ENCODE data around the gene FGGY. TPM values are rescaled to one million over a fixed set of nuclear protein-coding genes. Genes with fewer than 3 reads are reported as not detected.

The FGGY gene
- total RNA-seq, 4 donors from 2014 or later: 24.9 to 35.9 (median 30.5) TPM

DNA sequence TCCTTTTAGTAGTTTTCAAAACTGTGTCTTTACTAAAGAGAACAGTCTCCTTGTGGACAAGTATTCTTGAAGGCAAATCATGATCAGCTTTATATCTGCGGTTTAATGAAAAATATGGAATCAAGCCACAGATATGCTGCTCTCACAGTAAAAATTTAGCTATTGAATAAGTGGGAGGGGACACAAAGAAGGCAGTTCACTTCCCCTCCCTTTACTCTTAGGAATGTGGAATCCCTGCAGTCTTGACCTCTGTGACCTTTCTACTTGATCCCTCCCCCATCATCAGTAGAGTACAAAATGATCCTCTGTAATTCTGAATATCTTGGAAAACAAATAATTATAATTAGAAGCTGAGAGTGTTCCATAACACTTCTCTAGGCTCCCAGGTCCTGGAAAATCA, 381.1 kb downstream of the FGGY start:
- no peaks in the 10 kb centered on the region for H3K9me3 ChIP-seq
- intact Hi-C loops (cut with DNase I; ENCODE audit: low total_unique reads): no loop called here
- in situ Hi-C loops (cut with MboI; ENCODE audit: low sequenced_read_pairs in 4 of 4): loop anchor here (25.0 kb wide), 2 partner anchors 166 to 241 kb away; no protein-coding TSS in a partner anchor
- DNase-seq (no peak), ATAC-seq (no peak)
- H3K4me1 ChIP-seq: peaks cover 17 to 48% of the 10 kb centered on the region in 2 donors
- H3K4me3 ChIP-seq: no peak overlapping the region
- no peaks in the 10 kb centered on the region for H3K36me3 ChIP-seq
- no peaks in the 10 kb centered on the region for H3K27me3 ChIP-seq
- peak overlapping the region; percentile 3 to 53 (median 16) for H3K27ac ChIP-seq
- no peak for TF ChIP-seq POLR2A (IDR thresholded peaks at IDR 0.05)
- TF ChIP-seq, protein P1, sequence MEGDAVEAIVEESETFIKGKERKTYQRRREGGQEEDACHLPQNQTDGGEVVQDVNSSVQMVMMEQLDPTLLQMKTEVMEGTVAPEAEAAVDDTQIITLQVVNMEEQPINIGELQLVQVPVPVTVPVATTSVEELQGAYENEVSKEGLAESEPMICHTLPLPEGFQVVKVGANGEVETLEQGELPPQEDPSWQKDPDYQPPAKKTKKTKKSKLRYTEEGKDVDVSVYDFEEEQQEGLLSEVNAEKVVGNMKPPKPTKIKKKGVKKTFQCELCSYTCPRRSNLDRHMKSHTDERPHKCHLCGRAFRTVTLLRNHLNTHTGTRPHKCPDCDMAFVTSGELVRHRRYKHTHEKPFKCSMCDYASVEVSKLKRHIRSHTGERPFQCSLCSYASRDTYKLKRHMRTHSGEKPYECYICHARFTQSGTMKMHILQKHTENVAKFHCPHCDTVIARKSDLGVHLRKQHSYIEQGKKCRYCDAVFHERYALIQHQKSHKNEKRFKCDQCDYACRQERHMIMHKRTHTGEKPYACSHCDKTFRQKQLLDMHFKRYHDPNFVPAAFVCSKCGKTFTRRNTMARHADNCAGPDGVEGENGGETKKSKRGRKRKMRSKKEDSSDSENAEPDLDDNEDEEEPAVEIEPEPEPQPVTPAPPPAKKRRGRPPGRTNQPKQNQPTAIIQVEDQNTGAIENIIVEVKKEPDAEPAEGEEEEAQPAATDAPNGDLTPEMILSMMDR (IDR thresholded peaks at IDR 0.05 in 4 of 5, conservative IDR thresholded peaks at IDR 0.05 in 1 of 5): no peak

DNA sequence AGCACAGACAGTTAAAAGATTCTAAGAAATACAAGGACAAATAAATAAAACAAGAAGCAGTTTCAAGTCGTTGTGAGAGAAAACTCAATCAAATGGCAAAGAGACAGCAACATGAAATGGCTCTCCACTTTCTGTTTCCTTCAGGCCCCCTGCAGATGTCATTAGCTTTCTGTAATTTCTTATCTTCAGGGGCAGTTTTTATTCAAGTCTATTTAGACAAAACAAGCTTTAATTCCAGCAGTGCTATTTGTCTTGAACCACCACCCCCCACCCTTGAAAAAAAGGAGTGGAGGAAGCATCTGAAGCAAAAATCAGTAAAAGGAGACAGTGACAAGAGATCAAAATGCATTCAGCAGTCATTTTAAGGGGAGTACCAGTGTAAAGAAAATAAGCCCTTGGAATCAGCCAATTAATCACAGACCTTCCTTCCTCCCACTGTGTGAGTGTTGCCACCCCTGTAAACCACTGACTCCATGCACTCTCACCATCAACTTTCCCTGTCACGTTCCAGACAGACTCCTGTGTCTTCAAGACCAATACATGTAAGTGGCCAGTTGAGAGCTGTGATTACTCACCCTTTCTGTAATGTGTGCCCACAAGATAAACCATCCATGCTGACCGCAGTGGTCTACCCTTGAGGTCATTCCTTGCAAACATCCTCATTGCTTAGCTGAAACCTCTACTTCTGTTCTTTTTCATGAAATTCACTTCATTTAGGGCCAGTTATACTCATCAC, 381.8 kb downstream of the FGGY start:
- intact Hi-C loops (cut with DNase I; ENCODE audit: low total_unique reads) (no loop called here), in situ Hi-C loops (cut with MboI; ENCODE audit: low sequenced_read_pairs in 4 of 4) (loop anchor here (25.0 kb wide), 2 partner anchors 166 to 241 kb away; no protein-coding TSS in a partner anchor)
- TF ChIP-seq POLR2A (IDR thresholded peaks at IDR 0.05): no peak
- TF ChIP-seq, protein P1 (IDR thresholded peaks at IDR 0.05 in 4 of 5, conservative IDR thresholded peaks at IDR 0.05 in 1 of 5): no peak
- Histone ChIP-seq H3K4me1 (peaks cover 23 to 49% of the 10 kb centered on the region in 2 donors), H3K9me3 (no peaks in the 10 kb centered on the region), H3K36me3 (no peaks in the 10 kb centered on the region), H3K27me3 (no peaks in the 10 kb centered on the region), H3K4me3 (no peak overlapping the region), H3K27ac (peak overlapping the region; percentile 3 to 53 (median 16))
- no peak for DNase-seq
- ATAC-seq: no peak

DNA sequence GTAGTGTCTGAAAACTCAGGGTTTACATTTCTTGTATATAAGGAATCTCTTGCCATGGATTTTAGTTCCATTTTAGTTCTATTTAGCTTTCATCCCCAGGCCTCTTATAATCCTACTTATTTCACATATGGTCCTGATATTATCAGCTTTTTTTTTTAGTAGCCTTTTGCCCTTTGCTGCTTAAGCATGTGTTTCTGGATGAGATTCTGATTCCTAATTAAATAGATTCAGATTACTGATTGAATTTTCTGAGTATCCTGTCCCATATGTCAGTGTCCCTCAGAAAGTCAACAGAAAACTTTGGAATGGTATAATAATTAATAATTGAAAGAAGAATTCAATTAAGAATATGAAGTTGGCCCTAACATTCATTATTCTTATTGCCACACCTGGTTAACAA, 383.1 kb downstream of the FGGY start:
- ATAC-seq (no peak), DNase-seq (no peak)
- Histone ChIP-seq H3K4me3 (no peak overlapping the region), H3K36me3 (no peaks in the 10 kb centered on the region), H3K27me3 (no peaks in the 10 kb centered on the region), H3K9me3 (no peaks in the 10 kb centered on the region), H3K4me1 (peaks cover 34 to 57% of the 10 kb centered on the region in 2 donors), H3K27ac (peak overlapping the region in 2 of 4 donors; percentile 23 to 89)
- in situ Hi-C loops (cut with MboI; ENCODE audit: low sequenced_read_pairs in 4 of 4) (loop anchor here (10.0 to 25.0 kb wide), 4 partner anchors 75 to 385 kb away; partner anchors contain the start of gene FGGY (in 1 of the 4)), intact Hi-C loops (cut with DNase I; ENCODE audit: low total_unique reads) (no loop called here)
- no peak for TF ChIP-seq POLR2A (IDR thresholded peaks at IDR 0.05)
- TF ChIP-seq, protein P1 (IDR thresholded peaks at IDR 0.05 in 4 of 5, conservative IDR thresholded peaks at IDR 0.05 in 1 of 5): no peak

DNA sequence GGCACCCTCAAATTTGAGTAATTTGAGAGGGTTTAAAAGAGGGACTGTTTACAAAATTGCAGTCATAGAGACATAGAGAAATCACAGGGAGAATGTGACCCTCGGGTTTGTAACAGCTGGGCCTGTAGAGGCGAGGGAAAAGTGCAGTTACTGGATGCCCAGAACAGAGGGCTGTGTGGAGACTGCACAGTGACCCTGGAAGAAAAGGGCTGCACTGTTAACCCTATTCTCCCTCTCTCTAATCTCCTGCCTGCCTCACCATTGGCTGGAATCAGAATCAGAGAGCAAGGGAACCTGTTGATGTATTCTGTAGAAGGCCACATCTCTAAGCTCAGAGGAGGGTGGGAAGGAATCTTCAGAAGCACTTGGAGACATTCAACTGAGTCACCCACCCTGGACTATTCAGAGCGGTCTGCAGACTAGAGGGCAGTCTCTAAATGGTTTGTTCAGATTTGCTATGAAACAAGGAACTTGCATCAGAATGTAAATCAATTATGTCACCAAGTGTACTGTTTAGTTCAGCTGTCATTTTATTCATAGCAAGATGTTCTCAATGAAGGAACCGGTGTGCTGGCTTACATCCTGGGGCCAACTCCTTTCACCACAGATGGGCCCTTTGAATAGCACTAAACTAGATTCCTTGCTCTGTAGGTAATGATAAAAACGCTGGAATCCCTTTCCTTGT, 385.6 kb downstream of the FGGY start:
- peak overlapping the region; percentile 85 to 89 (median 87) for H3K27ac ChIP-seq
- ATAC-seq (peak; percentile 65 to 73), DNase-seq (peak; percentile 62 to 76)
- no peaks in the 10 kb centered on the region for H3K9me3 ChIP-seq
- H3K27me3 ChIP-seq: no peaks in the 10 kb centered on the region
- TF ChIP-seq, protein P1 (IDR thresholded peaks at IDR 0.05 in 4 of 5, conservative IDR thresholded peaks at IDR 0.05 in 1 of 5): no peak
- peak in 1 of 2 donors; percentile 60 for TF ChIP-seq POLR2A (IDR thresholded peaks at IDR 0.05)
- no peaks in the 10 kb centered on the region for H3K36me3 ChIP-seq
- H3K4me1 ChIP-seq: peaks cover 57 to 77% of the 10 kb centered on the region in 2 donors
- intact Hi-C loops (cut with DNase I; ENCODE audit: low total_unique reads): loop anchor here (2.0 kb wide), 1 partner anchor 256 kb away; no protein-coding TSS in a partner anchor
- in situ Hi-C loops (cut with MboI; ENCODE audit: low sequenced_read_pairs in 4 of 4): loop anchor here (10.0 to 25.0 kb wide), 4 partner anchors 78 to 388 kb away; partner anchors contain the start of gene FGGY (in 1 of the 4)
- H3K4me3 ChIP-seq: no peak overlapping the region
